Esophagus (tissue), 2 donors: ENCODE results near the gene FSCN2. TPM values are rescaled to one million over a fixed set of nuclear protein-coding genes. Genes with fewer than 3 reads are reported as not detected.

ENCODE experiments used
- H3K27ac ChIP-seq, 2 donors: one replicate each; pipeline ENCODE4 v1.5.1; 2013; ENCODE audit warnings: low read depth in 2 of 2, mild to moderate bottlenecking in 2 of 2, inconsistent platforms in 1 of 2, low read length in 1 of 2, moderate library complexity in 1 of 2
- H3K27me3 ChIP-seq, 2 donors: one replicate each; pipeline ENCODE4 v1.6.1; 2013; ENCODE audit warnings: low read length in 2 of 2, control low read depth in 1 of 2, mild to moderate bottlenecking in 1 of 2; ENCODE audit not compliant: insufficient read depth in 2 of 2, control insufficient read depth in 1 of 2
- H3K36me3 ChIP-seq, 2 donors: one replicate each; pipeline ENCODE4 v1.6.1; 2013; ENCODE audit warnings: low read length in 1 of 2; ENCODE audit not compliant: control insufficient read depth in 2 of 2, insufficient read depth in 2 of 2
- H3K4me1 ChIP-seq, 2 donors: one replicate each; pipeline ENCODE4 v1.6.1; 2013; ENCODE audit warnings: low read length in 1 of 2; ENCODE audit not compliant: control insufficient read depth in 2 of 2, insufficient read depth in 2 of 2
- H3K4me3 ChIP-seq, 2 donors: one replicate each; pipeline ENCODE4 v1.5.1; 2013; ENCODE audit warnings: low read length in 2 of 2, mild to moderate bottlenecking in 2 of 2, low read depth in 1 of 2, moderate library complexity in 1 of 2
- H3K9me3 ChIP-seq, 2 donors: one replicate each; pipeline ENCODE4 v1.6.1; 2013; ENCODE audit warnings: mild to moderate bottlenecking in 2 of 2, low read depth in 1 of 2, low read length in 1 of 2, moderate library complexity in 1 of 2; ENCODE audit not compliant: control insufficient read depth in 2 of 2, insufficient read depth in 1 of 2
- WGBS, 2 donors: extraction: QIAGEN DNeasy Blood & Tissue Kit; methylation state at CpG; one replicate each; pipeline ENCODE4 v1.1.7; 2013; 5-methylcytosine and 5-hydroxymethylcytosine counted together
- polyA plus RNA-seq, 2 donors: library from polyadenylated mRNA; stranded (reverse); fragments of 200-250 nt; gene quantifications; one replicate each; pipeline ENCODE4 v1.2.3, GENCODE V29; 2013
- donor health status: healthy with polysubstance abuse.
- donor health status: Bipolar disorder and iron deficiency.

The FSCN2 gene
- polyA plus RNA-seq, 2 donors = 0.54 to 2.0 TPM

DNA sequence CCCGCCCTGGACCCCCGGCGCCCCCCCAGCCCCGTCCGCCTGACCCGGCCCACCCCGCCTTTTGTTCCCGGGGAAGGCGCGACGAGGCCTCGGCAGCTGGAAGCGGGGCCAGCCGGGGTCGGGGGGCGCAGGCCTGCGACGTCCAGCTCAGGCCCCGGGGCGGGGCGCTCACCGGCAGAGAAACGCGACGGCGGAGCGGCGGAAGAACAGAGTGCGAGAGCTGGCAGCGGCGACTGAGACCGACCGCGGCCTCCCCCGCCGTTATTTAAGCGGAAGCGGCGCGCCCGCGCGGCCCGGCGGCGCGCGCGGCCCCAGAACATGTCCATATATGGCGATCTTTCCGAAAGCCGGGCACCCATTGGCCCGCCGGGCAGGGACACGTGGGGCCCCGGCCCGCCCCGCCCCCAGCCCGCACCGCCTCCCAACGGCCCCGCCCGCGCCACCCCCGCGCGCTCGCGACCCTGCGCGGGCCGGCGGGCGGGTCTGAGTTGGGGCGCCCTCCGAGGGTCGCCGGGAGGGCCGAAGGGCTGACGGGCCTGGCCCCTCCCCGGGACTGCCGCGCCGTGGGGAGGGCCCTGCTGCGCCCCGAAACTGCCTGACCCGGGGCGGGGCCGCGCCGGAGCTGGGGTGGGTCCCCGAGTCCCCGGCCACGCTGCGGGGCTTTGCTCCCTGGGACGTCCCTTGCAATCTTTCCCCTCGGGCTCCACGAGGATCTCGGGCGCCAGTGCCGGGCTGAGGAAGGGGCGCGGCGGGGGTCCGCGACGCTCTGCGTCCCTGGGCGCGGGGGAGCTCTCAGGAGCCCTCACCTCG lies 15.4 kb upstream of the FSCN2 start, which contains the start of gene ACTG1:
TSS of gene ACTG1 (minus strand) at position 238 of the 810 bp plus-strand sequence. CDS start 445 bp downstream, outside the sequence.
- Histone ChIP-seq H3K27ac (peak within 1 kb of the TSS; percentile 100), H3K4me3 (peak within 1 kb of the TSS; percentile 77 to 80), H3K4me1 (peaks cover 6% of the 10 kb centered on the region in 2 donors), H3K27me3 (no peaks in the 10 kb centered on the region), H3K9me3 (no peaks in the 10 kb centered on the region), H3K36me3 (peaks cover 9 to 29% of the 10 kb centered on the region in 2 donors)
- 1% methylated on average over 92 to 111 of the region's 111 CpGs for WGBS, 2 donors

DNA sequence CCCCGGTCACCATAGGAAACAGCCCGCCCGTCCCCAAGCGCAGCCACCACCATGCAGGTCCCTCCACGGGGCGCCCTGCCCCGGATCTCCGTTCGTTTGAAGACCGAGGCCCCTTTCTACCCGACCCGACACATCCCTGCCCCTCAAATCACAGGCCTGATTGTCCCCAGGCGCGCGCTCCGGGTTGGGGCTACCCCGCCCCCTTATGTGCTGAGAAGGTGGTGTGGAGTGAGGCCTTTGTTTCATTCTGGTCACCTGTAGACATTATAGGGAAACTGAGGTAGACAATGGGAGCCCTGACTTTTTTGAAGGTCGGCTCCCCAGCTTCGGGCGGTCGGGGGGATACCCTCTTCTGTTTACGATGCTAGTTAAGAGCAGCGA lies 14.8 kb upstream of the FSCN2 start:
- 1% methylated on average over 23 of the region's 23 CpGs for WGBS, 2 donors
- H3K27me3 ChIP-seq = no peaks in the 10 kb centered on the region
- peaks cover 6% of the 10 kb centered on the region in 2 donors for H3K4me1 ChIP-seq
- peaks cover 9 to 29% of the 10 kb centered on the region in 2 donors for H3K36me3 ChIP-seq
- peak overlapping the region; percentile 100 for H3K27ac ChIP-seq
- H3K9me3 ChIP-seq = no peaks in the 10 kb centered on the region
- peak overlapping the region; percentile 77 to 80 for H3K4me3 ChIP-seq

DNA sequence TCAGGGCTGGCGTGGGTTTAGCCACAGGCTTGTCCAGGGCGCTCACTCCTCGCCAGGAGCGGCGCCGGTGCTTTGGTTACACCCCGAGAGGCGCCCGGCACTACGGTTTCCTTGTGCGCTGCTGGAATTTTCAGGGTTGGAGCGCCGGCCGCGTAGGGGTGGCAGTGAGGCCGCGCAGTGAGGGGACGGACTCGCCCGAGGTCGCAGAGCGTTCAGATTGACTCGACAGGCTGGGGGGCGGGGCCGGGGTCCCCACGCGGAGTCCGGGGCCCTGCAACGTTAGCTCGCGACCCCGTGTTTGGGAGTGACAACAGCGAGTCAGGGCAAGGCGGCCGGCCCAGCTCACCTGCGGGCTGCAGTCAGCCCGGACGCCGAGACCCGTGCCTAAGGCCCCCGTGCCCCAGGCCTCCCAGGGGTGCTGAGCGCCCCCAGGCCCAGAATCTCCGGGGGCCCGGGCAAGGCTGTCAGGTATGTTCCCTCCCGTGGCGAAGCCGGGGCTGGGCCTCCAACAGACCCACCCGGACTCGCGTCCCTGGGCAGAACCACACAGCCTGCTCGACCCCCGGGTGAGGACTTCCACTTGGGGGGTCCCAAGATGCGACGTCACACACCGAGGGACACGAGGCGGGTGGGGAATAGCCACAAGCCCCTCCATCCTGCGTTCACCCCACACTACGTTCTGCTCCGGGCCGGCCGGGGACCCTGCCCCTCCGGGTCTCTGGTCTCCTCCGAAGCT lies 14.3 kb upstream of the FSCN2 start:
- Histone ChIP-seq H3K27ac (peak overlapping the region; percentile 100), H3K9me3 (no peaks in the 10 kb centered on the region), H3K4me3 (peak overlapping the region; percentile 77 to 80), H3K27me3 (no peaks in the 10 kb centered on the region), H3K36me3 (peaks cover 9 to 27% of the 10 kb centered on the region in 2 donors), H3K4me1 (peaks cover 9 to 11% of the 10 kb centered on the region in 2 donors)
- 1% methylated on average over 64 of the region's 64 CpGs for WGBS, 2 donors

DNA sequence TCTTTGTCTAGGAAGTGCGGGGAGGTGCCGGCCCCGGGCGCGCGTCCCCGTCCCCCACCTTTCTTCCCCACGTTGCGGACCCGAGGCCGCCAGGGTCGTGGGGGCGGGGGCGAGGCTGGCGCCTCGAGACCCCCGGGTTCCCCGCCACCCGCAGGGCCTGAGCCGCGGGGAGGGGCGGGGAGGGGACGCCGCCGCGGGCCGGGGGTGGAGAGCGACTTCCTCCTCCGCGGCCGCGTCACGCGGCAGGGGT lies 13.8 kb upstream of the FSCN2 start:
- no peaks in the 10 kb centered on the region for H3K9me3 ChIP-seq
- H3K27ac ChIP-seq = peak overlapping the region; percentile 100
- H3K4me1 ChIP-seq = peaks cover 9 to 14% of the 10 kb centered on the region in 2 donors
- 1% methylated on average over 18 to 34 of the region's 34 CpGs for WGBS, 2 donors
- H3K4me3 ChIP-seq = peak overlapping the region; percentile 77 to 80
- H3K27me3 ChIP-seq = no peaks in the 10 kb centered on the region
- peaks cover 4 to 27% of the 10 kb centered on the region in 2 donors for H3K36me3 ChIP-seq

DNA sequence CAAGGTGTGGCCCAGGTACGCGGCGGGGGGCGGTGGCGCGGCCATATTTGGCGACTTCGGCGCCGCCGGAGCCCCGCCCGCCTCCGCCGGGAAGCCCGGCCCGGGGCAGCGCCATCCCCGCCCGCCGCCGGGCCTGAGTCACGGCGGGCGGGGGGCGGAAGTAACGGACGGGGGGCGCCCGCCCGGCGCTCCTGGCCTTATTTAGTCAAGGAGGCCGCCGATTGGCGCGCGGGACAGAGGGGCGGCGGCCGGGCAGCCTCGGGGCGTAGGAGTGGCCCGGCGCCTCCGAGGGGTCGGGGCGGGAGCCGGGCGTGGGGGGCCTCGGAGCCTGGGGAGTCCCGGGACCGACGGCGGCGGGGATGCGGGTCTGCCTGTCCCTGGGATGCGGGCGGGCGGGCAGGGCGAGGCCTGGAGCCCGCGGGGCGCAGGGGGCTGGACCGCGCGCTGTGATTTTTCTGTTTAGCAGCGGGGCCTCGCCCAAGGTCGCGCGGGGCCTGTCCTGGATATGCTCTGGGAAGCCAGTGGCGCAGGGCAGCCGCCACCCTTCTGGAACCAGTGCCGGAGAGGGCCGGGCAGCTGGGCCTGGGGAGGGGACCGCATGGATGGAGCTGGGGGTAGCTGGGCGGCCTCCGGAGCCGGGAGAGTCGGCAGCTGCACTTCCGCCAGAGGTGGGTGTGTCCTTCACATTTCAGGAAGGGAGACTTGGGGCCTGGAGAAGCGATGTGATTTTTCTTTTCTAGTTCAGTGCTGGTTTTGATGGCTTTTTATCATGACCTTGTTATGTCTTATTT lies 13.2 kb upstream of the FSCN2 start:
- peaks cover 9 to 20% of the 10 kb centered on the region in 2 donors for H3K4me1 ChIP-seq
- 1% methylated on average over 63 to 82 of the region's 82 CpGs for WGBS, 2 donors
- no peaks in the 10 kb centered on the region for H3K27me3 ChIP-seq
- no peaks in the 10 kb centered on the region for H3K9me3 ChIP-seq
- H3K4me3 ChIP-seq = peak overlapping the region; percentile 77 to 80
- peaks cover 0 to 23% of the 10 kb centered on the region in 2 donors for H3K36me3 ChIP-seq
- H3K27ac ChIP-seq = peak overlapping the region; percentile 100

DNA sequence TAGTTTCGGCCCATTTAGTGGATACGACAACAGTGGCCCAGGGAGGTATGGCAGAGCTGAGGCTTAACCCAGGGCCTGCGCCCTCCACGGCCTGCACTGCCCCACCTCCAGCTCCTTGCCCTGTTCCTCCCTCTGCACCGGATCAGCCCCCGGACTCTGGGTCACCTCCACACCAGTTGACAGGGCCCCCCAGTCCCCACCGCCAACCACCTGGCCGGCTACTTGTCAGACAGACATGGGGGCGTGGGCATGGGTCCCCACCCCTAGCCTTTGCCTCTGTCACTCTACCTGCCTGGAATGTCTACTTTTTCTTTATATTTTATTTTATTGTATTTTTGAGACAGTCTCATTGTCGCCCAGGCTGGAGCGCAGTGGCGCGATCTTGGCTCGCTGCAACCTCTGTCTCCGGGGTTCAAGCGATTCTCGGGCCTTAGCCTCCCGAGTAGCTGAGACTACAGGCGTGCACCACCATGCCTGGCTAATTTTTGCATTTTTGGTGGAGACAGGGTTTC lies 12.6 kb upstream of the FSCN2 start:
- peak overlapping the region; percentile 77 to 80 for H3K4me3 ChIP-seq
- H3K4me1 ChIP-seq = peaks cover 9 to 20% of the 10 kb centered on the region in 2 donors
- peak overlapping the region; percentile 100 for H3K27ac ChIP-seq
- 46 to 49% methylated on average over 19 of the region's 19 CpGs for WGBS, 2 donors
- H3K9me3 ChIP-seq = no peaks in the 10 kb centered on the region
- H3K36me3 ChIP-seq = peaks cover 0 to 17% of the 10 kb centered on the region in 2 donors
- H3K27me3 ChIP-seq = no peaks in the 10 kb centered on the region

DNA sequence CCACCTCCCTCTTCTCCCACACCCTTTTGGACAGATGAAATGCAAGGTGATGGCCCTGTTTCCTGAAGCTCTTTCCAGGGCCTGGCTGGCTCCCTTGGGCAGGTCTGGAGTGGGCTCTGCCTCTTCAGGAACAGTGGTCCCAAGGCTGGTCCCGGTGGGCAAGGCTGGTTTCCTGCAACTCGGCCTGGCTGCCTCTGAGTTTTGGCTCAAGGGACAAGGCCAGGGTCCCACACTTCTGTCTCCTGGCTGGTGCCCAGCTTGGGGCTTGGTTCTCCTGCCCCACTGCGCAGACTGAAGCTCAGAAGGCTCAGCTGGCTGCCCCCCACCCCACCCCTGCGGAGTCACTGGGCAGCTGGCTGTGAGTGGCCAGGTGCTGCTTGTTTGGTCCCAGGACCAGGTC lies 11.7 kb upstream of the FSCN2 start:
- H3K27me3 ChIP-seq = no peaks in the 10 kb centered on the region
- WGBS, 2 donors = 75 to 84% methylated on average over 4 of the region's 4 CpGs

DNA sequence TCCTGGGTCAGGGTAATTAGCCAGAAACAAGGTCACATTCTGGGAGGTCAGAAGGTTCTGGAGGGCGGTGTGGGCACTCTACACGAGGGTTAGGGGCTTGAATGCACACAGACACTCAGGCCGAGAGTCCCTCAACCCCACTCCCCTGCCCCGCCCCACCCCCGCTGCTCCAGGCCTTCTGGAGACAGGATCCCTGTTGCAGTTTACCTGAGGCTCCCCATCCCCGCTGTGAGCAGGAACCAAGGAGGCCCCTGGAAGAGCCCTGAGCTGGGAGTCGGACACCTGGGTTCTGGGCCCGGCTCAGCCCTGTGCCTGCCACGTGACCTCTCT lies 11.2 kb upstream of the FSCN2 start:
- Histone ChIP-seq H3K9me3 (no peaks in the 10 kb centered on the region), H3K27ac (peak overlapping the region; percentile 2 to 89), H3K27me3 (no peaks in the 10 kb centered on the region), H3K4me1 (peaks cover 9 to 20% of the 10 kb centered on the region in 2 donors), H3K4me3 (peak overlapping the region in 1 of 2 donors; percentile 80), H3K36me3 (peaks cover 0 to 3% of the 10 kb centered on the region in 2 donors)
- WGBS, 2 donors = 80 to 87% methylated on average over 9 of the region's 9 CpGs

More for the DNA sequence above, 11.7 kb upstream of the FSCN2 start:
- peak overlapping the region; percentile 43 to 100 for H3K27ac ChIP-seq
- H3K4me1 ChIP-seq = peaks cover 9 to 20% of the 10 kb centered on the region in 2 donors
- peaks cover 0 to 8% of the 10 kb centered on the region in 2 donors for H3K36me3 ChIP-seq
- H3K4me3 ChIP-seq = peak overlapping the region in 1 of 2 donors; percentile 80
- H3K9me3 ChIP-seq = no peaks in the 10 kb centered on the region
